ENCODE data around the gene SLC29A1. TPM values are rescaled to one million over a fixed set of nuclear protein-coding genes. Genes with fewer than 3 reads are reported as not detected.

SLC29A1 gene
- total and polyA plus RNA-seq, 2 of the 8 experiments (the other 6 are each of a cell fraction or from before 2014, with no cell fraction given): 187 to 558 TPM

DNA sequence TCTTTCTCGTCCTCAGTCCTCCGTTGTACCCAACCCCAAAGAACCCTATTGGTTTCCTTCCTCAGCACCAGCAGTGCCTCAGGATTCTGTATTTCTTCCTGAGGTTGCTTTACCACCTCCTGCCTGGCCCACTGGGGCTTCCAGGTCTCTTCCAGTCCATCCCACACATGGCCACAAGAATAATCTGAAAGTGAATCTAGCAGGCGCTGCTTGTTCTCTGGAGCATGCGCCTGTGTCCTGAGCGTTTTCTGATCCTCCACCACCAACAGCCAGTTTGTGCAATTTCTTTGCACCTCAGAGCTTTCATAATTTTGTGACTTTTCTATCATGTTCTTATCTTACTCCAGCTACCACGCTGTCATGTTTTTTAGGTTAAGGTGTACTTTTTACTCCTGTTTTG is 11.9 kb downstream of the SLC29A1 start:
- peaks cover 4% of the 10 kb centered on the region; the same call in 1 of the 2 replicates for H3K23me2 ChIP-seq (ENCODE audit: low read depth, low read length)
- peaks cover 4 to 15% (median 9%) of the 10 kb centered on the region in 4 experiments; a peak in 6 of 7 replicates for H3K4me1 ChIP-seq (replicated peaks in 1 of 4; ENCODE audit: control insufficient read depth in 3 of 4, insufficient read depth in 4 of 4, low read length in 3 of 4)
- H2BK5ac ChIP-seq (ENCODE audit: low read depth, low read length): no peak overlapping the region
- H3K9me3 ChIP-seq (ENCODE audit: insufficient read depth in 2 of 2, low read depth in 1 of 2, low read length in 1 of 2): no peaks in the 10 kb centered on the region
- H3K27me3 ChIP-seq (replicated peaks in 1 of 4; ENCODE audit: control insufficient read depth in 3 of 4, extremely low read depth in 1 of 4, insufficient read depth in 3 of 4, low read length in 3 of 4): no peaks in the 10 kb centered on the region; a peak in 1 of 7 replicates
- H3K79me2 ChIP-seq (ENCODE audit: control insufficient read depth in 1 of 2, insufficient read depth in 2 of 2, low read length in 2 of 2): no peaks in the 10 kb centered on the region
- H3K27ac ChIP-seq (ENCODE audit: low read depth, low read length): no peak overlapping the region
- H3K56ac ChIP-seq (replicated peaks; ENCODE audit: insufficient read length, low read depth, low read length): no peak overlapping the region
- H3K79me1 ChIP-seq (ENCODE audit: low read depth, low read length): peaks cover 3% of the 10 kb centered on the region; the same call in 1 of the 2 replicates
- no peak overlapping the region for H3K18ac ChIP-seq (ENCODE audit: extremely low read depth, low read length)
- H4K20me1 ChIP-seq (replicated peaks in 1 of 2; ENCODE audit: control insufficient read depth in 1 of 2, insufficient read depth in 2 of 2, low read length in 2 of 2): peaks cover 6 to 7% of the 10 kb centered on the region in 2 experiments
- no peak overlapping the region for H2BK20ac ChIP-seq (ENCODE audit: low read length)
- ChIA-PET CTCF (ENCODE audit: partially characterized antibody) (interaction anchor here (0.7 to 19.4 kb wide), 45 partner anchors 10 to 1004 kb away, joined by 3 to 287 read pairs (median 6); partner anchors contain the start of genes CAPN11, HSP90AB1, MRPS18A and MYMX), POLR2A (ENCODE audit: partially characterized antibody) (interaction anchor here (0.9 to 21.0 kb wide), 15 partner anchors 10 to 73 kb away, joined by 3 to 581 read pairs (median 5); partner anchors contain the start of genes HSP90AB1, MYMX, SLC29A1 and SLC35B2)
- DNase-seq (ENCODE audit: low read depth in 1 of 2, low spot score in 2 of 2): no peak
- H3K4me3 ChIP-seq (ENCODE audit: extremely low read depth in 1 of 4, insufficient read depth in 2 of 4, low read depth in 3 of 4, low read length in 4 of 4): no peak overlapping the region
- H2AFZ ChIP-seq (ENCODE audit: low read length): no peak overlapping the region
- H2AK5ac ChIP-seq (ENCODE audit: low read depth, low read length): no peak overlapping the region
- H3K23ac ChIP-seq (ENCODE audit: insufficient read length): no peak overlapping the region
- no peak overlapping the region for H2BK15ac ChIP-seq (ENCODE audit: low read length)
- H2BK12ac ChIP-seq (ENCODE audit: low read depth, low read length): no peak overlapping the region
- FAIRE-seq: no peak
- H2BK120ac ChIP-seq (replicated peaks; ENCODE audit: low read depth, low read length): no peak overlapping the region
- no peak overlapping the region for H3K9ac ChIP-seq (replicated peaks in 1 of 4; ENCODE audit: extremely low read depth in 1 of 4, low read depth in 3 of 4, low read length in 3 of 4)
- no peak overlapping the region for H4K5ac ChIP-seq (ENCODE audit: insufficient read length, low read depth, low read length)
- H3K14ac ChIP-seq (ENCODE audit: insufficient read length): no peak overlapping the region
- H4K8ac ChIP-seq (ENCODE audit: extremely low read depth, insufficient read depth, low read length): no peak overlapping the region; the same call in 1 of the 2 replicates
- WGBS, 2 experiments (ENCODE audit: extremely low coverage in 1 of 2, insufficient coverage in 1 of 2, insufficient read length in 1 of 2, insufficient replicate concordance in 2 of 2, low coverage in 1 of 2, low lambda C conversion rate in 2 of 2, missing lambda C conversion rate in 1 of 2): 97% methylated on average over 6 of the region's 6 CpGs; no CpG with 5 or more reads in 1 of the 2 experiments
- peaks cover 27 to 41% (median 38%) of the 10 kb centered on the region in 4 experiments for H3K36me3 ChIP-seq (ENCODE audit: control insufficient read depth in 2 of 4, insufficient read depth in 4 of 4, low read length in 3 of 4)
- no peak overlapping the region for H3K4ac ChIP-seq (replicated peaks; ENCODE audit: insufficient read length, low read depth, low read length)
- no peak overlapping the region for H3K4me2 ChIP-seq (ENCODE audit: insufficient read depth in 1 of 2, low read depth in 2 of 2, low read length in 2 of 2)
- no peak overlapping the region for H4K91ac ChIP-seq (replicated peaks; ENCODE audit: insufficient read length, low read length)
- no peak for TF ChIP-seq SP2 (IDR thresholded peaks at IDR 0.05; ENCODE audit: low read length)
- TF ChIP-seq RNF2 (IDR thresholded peaks at IDR 0.05; ENCODE audit: borderline replicate concordance, low read depth, low read length, missing control alignments, poor library complexity, severe bottlenecking): no peak
- no peak for TF ChIP-seq HDAC2 (IDR thresholded peaks at IDR 0.05; ENCODE audit: borderline replicate concordance in 1 of 2, low read depth in 2 of 2, low read length in 2 of 2)
- TF ChIP-seq SAP30 (IDR thresholded peaks at IDR 0.05; ENCODE audit: insufficient read depth, insufficient replicate concordance, low read length): no peak
- TF ChIP-seq SRF (IDR thresholded peaks at IDR 0.05; ENCODE audit: low read depth, low read length): no peak
- TF ChIP-seq, protein P1, sequence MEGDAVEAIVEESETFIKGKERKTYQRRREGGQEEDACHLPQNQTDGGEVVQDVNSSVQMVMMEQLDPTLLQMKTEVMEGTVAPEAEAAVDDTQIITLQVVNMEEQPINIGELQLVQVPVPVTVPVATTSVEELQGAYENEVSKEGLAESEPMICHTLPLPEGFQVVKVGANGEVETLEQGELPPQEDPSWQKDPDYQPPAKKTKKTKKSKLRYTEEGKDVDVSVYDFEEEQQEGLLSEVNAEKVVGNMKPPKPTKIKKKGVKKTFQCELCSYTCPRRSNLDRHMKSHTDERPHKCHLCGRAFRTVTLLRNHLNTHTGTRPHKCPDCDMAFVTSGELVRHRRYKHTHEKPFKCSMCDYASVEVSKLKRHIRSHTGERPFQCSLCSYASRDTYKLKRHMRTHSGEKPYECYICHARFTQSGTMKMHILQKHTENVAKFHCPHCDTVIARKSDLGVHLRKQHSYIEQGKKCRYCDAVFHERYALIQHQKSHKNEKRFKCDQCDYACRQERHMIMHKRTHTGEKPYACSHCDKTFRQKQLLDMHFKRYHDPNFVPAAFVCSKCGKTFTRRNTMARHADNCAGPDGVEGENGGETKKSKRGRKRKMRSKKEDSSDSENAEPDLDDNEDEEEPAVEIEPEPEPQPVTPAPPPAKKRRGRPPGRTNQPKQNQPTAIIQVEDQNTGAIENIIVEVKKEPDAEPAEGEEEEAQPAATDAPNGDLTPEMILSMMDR (IDR thresholded peaks at IDR 0.05; ENCODE audit: control extremely low read depth in 1 of 3, insufficient read depth in 1 of 3, low read depth in 1 of 3, low read length in 3 of 3): no peak
- no peak for TF ChIP-seq POU5F1 (IDR thresholded peaks at IDR 0.05; ENCODE audit: low read depth, low read length)
- TF ChIP-seq RFX5 (IDR thresholded peaks at IDR 0.05; ENCODE audit: borderline replicate concordance, low read depth, low read length): no peak
- no peak for TF ChIP-seq RAD21 (IDR thresholded peaks at IDR 0.05 in 1 of 2, conservative IDR thresholded peaks at IDR 0.05 in 1 of 2; ENCODE audit: low read depth in 2 of 2, low read length in 2 of 2)
